B cell (primary cell): Measurements from ENCODE around the gene RMND5A.

ENCODE experiments used
- EZH2 ChIP-seq: IDR thresholded peaks from 2 replicates; pipeline ENCODE4 v1.6.1; 2012; ENCODE audit warnings: borderline replicate concordance, low read depth, mild to moderate bottlenecking, moderate library complexity, low read length; ENCODE audit not compliant: insufficient read depth, poor library complexity, severe bottlenecking
- TF ChIP-seq, protein P1 (sequence below): fragments of 200-600 bp; IDR thresholded peaks from one replicate; pipeline ENCODE4 v1.8.0; 2022; ENCODE audit warnings: antibody characterized with exemption, mild to moderate bottlenecking

DNA sequence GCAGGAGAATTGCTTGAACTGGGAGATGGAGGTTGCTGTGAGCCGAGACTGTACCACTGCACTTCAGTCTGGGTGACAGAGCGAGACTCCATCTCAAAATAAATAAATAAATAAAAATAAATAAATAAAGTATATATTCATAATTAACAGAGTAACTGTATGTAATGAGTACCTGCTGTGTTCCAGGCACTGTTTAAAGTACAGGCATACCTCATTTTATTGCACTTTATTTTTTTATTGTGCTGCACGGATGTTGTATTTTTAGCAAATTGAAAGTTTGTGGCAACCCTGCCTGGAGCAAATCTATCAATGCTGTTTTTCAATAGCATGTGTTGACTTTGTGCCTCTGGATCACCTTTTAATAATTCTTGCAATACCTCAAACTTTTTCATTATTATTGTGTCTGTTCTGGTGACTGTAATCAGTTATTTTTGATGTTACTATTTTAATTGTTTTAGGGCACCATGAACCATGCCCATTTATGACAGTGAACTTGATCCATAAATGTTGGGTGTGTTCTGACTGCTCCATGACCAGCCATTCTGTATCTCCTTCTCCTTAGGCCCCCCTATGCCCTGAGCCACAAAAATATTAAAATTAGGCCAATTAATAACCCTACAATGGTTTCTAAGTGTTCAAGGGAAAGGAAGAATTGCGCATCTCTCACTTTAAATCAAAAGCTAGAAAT, 98.2 kb downstream of the RMND5A start:
- TF ChIP-seq, protein P1, sequence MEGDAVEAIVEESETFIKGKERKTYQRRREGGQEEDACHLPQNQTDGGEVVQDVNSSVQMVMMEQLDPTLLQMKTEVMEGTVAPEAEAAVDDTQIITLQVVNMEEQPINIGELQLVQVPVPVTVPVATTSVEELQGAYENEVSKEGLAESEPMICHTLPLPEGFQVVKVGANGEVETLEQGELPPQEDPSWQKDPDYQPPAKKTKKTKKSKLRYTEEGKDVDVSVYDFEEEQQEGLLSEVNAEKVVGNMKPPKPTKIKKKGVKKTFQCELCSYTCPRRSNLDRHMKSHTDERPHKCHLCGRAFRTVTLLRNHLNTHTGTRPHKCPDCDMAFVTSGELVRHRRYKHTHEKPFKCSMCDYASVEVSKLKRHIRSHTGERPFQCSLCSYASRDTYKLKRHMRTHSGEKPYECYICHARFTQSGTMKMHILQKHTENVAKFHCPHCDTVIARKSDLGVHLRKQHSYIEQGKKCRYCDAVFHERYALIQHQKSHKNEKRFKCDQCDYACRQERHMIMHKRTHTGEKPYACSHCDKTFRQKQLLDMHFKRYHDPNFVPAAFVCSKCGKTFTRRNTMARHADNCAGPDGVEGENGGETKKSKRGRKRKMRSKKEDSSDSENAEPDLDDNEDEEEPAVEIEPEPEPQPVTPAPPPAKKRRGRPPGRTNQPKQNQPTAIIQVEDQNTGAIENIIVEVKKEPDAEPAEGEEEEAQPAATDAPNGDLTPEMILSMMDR: no peak
- no peak for TF ChIP-seq EZH2
